Mesendoderm (in vitro differentiated cells): ENCODE results near the gene FTCDNL1.

Source experiments
- DNase-seq: peaks from one replicate; pipeline ENCODE4 v3.0.0; 2013
- H2AK5ac ChIP-seq: 2 replicates; pipeline ENCODE4 v1.6.1; 2013; ENCODE audit warnings: low read length, inconsistent platforms
- H2BK120ac ChIP-seq: 2 replicates; pipeline ENCODE4 v1.6.1; 2013; ENCODE audit warnings: low read depth, mild to moderate bottlenecking, low read length, moderate library complexity, mixed read lengths
- H2BK15ac ChIP-seq: replicated peaks from 2 replicates; pipeline ENCODE4 v1.6.1; 2013; ENCODE audit warnings: low read depth, mild to moderate bottlenecking, moderate library complexity
- H2BK5ac ChIP-seq: 2 replicates; pipeline ENCODE4 v1.6.1; 2013; ENCODE audit warnings: low read length, inconsistent platforms
- H3K18ac ChIP-seq: 2 replicates; pipeline ENCODE4 v1.6.1; 2013; ENCODE audit warnings: mild to moderate bottlenecking, low read length, mixed read lengths
- H3K23ac ChIP-seq: one replicate; pipeline ENCODE4 v1.6.1; 2013; ENCODE audit warnings: low read length
- H3K27ac ChIP-seq: 2 replicates; pipeline ENCODE4 v1.5.1; 2013; ENCODE audit warnings: low read depth, mild to moderate bottlenecking, inconsistent platforms, low read length, moderate library complexity
- H3K27me3 ChIP-seq: 2 replicates; pipeline ENCODE4 v1.6.1; 2013; ENCODE audit warnings: low read length, control low read depth, mild to moderate bottlenecking, inconsistent platforms; ENCODE audit not compliant: insufficient read depth, poor library complexity
- H3K36me3 ChIP-seq: 2 replicates; pipeline ENCODE4 v1.6.1; 2013; ENCODE audit warnings: low read length, inconsistent platforms; ENCODE audit not compliant: control insufficient read depth, insufficient read depth
- H3K4ac ChIP-seq: one replicate; pipeline ENCODE4 v1.6.1; 2013; ENCODE audit warnings: low read depth, mild to moderate bottlenecking, low read length, moderate library complexity
- H3K4me1 ChIP-seq: 2 replicates; pipeline ENCODE4 v1.6.1; 2013; ENCODE audit warnings: low read depth, low read length, inconsistent platforms; ENCODE audit not compliant: control insufficient read depth
- H3K4me2 ChIP-seq: 2 replicates; pipeline ENCODE4 v1.6.1; 2013; ENCODE audit warnings: low read length
- H3K4me3 ChIP-seq: 2 replicates; pipeline ENCODE4 v1.5.1; 2013; ENCODE audit warnings: mild to moderate bottlenecking, low read length
- H3K56ac ChIP-seq: one replicate; pipeline ENCODE4 v1.6.1; 2013; ENCODE audit warnings: low read length
- H3K79me1 ChIP-seq: 2 replicates; pipeline ENCODE4 v1.6.1; 2013; ENCODE audit warnings: low read length, inconsistent platforms
- H3K79me2 ChIP-seq: 2 replicates; pipeline ENCODE4 v1.6.1; 2013; ENCODE audit warnings: mild to moderate bottlenecking, low read length; ENCODE audit not compliant: control insufficient read depth, insufficient read depth
- H3K9ac ChIP-seq: 2 replicates; pipeline ENCODE4 v1.6.1; 2013; ENCODE audit warnings: low read length, inconsistent platforms
- H4K5ac ChIP-seq: one replicate; pipeline ENCODE4 v1.6.1; 2013; ENCODE audit warnings: low read length
- H4K8ac ChIP-seq: one replicate; pipeline ENCODE4 v1.6.1; 2013; ENCODE audit warnings: low read depth, mild to moderate bottlenecking, control low read depth, low read length, moderate library complexity
- WGBS: extraction: QIAGEN DNeasy Blood & Tissue Kit; methylation state at CpG from one replicate; pipeline ENCODE4 v1.1.7; 2013; ENCODE audit warnings: low lambda C conversion rate, missing lambda C conversion rate; ENCODE audit not compliant: insufficient coverage; ENCODE audit errors: extremely low coverage; 5-methylcytosine and 5-hydroxymethylcytosine counted together

The FTCDNL1 gene

DNA sequence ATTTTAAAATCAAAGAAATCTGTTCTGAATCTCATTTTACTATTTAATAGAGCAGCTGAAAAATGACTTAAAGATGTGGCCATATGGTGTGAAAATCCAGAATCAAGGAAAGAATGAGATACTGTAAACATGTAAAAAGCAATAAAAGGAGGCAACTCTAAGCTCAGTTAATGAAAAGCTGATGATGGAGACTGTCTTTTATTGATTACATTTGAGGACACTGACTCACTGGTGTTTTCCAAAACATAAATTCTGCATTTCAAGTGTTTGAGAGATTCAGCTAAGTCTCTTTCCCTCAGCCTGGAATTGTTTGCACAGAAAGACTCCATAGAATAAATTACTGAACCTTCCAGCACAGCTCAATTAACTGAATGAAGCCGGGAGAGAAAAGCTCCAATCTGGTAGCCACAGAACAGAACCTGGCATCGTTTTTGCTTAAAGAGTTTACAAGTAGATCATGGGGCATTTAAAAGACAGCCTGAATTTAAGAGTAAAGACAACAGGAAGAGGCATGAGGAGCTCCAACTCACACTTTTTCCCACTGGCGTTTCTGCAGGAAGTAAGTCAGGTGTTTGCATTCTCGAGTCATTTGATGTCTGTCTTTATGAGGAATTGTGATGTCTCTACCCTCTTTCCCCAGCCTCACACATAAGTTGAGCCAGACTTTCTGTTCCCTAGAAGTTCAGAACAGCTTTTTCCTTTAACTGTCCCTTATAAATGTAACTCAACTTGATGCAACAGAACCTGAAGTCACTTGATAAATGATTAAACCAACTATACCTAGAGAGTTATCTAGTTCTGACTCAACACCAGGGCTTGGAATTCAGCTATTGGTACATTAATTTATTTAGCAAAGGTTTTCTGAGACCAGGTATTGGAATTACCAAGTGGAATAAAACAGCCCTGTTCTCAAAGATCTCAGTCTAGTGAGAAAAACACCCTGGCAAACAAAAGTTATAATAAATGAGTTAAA is 53.3 kb downstream of the FTCDNL1 start:
- no peak overlapping the region for H3K18ac ChIP-seq
- no peaks in the 10 kb centered on the region for H3K36me3 ChIP-seq
- H3K4me2 ChIP-seq = no peak overlapping the region
- H3K23ac ChIP-seq = no peak overlapping the region
- H3K4me3 ChIP-seq = no peak overlapping the region
- no peak overlapping the region for H2BK5ac ChIP-seq
- H3K27me3 ChIP-seq = no peaks in the 10 kb centered on the region
- H3K79me2 ChIP-seq = no peaks in the 10 kb centered on the region
- no peaks in the 10 kb centered on the region for H3K79me1 ChIP-seq
- H2AK5ac ChIP-seq = no peak overlapping the region
- no peaks in the 10 kb centered on the region for H3K4me1 ChIP-seq
- no peak overlapping the region for H3K9ac ChIP-seq
- WGBS = no CpG with 5 or more reads among the region's 4 CpGs
- H3K56ac ChIP-seq = no peak overlapping the region
- no peak overlapping the region for H2BK15ac ChIP-seq
- no peak overlapping the region for H4K5ac ChIP-seq
- no peak overlapping the region for H4K8ac ChIP-seq
- H3K4ac ChIP-seq = no peak overlapping the region
- no peak overlapping the region for H2BK120ac ChIP-seq
- no peak overlapping the region for H3K27ac ChIP-seq
- DNase-seq = no peak

DNA sequence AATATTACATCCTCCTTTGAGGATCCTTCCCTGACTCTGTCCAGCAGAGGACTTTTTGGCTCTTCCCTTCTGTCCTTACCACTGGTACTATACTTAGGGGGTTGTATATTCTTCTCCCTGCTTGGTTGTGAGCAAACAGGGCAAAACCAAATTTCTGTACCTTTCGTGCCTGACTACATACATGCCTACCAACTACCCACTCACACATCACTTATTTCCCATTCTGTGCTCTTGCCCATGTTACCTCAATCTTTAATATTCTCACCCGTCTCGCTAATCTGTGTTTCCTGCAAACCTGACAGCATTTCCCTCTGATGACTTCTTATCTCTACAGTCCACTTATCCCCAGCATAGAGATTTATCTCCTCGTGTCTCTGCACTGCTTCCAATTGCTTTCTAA is 58.6 kb downstream of the FTCDNL1 start:
- Histone ChIP-seq H3K18ac (no peak overlapping the region), H4K8ac (no peak overlapping the region), H3K36me3 (no peaks in the 10 kb centered on the region), H2BK120ac (no peak overlapping the region), H3K27ac (no peak overlapping the region), H2AK5ac (no peak overlapping the region), H3K9ac (no peak overlapping the region), H4K5ac (no peak overlapping the region), H3K56ac (no peak overlapping the region), H3K4me1 (no peaks in the 10 kb centered on the region), H3K79me1 (no peaks in the 10 kb centered on the region), H3K4me2 (no peak overlapping the region), H3K4ac (no peak overlapping the region), H2BK15ac (no peak overlapping the region), H3K79me2 (no peaks in the 10 kb centered on the region), H3K23ac (no peak overlapping the region), H3K27me3 (no peaks in the 10 kb centered on the region), H2BK5ac (no peak overlapping the region), H3K4me3 (no peak overlapping the region)
- DNase-seq = no peak
- no CpG with 5 or more reads among the region's 4 CpGs for WGBS

DNA sequence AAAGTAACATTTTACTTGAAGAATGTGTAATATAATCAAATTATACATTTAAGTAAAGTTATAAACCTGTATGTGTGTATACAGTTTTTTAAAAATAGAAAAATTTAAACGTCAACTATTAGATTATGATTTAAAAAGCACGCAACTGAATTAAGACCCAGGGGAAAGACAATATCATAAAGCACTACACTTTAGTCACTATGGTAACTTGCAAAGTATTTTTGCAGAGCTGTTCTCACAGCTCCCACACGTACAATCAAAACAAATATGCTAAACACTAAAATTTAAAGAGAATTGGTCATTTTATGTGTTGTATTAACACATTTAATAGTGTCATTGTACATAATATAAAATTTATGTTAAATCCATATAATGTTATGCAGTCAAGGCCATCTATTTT is 59.7 kb downstream of the FTCDNL1 start:
- Histone ChIP-seq H3K4me2 (no peak overlapping the region), H2BK5ac (no peak overlapping the region), H3K4ac (no peak overlapping the region), H3K36me3 (no peaks in the 10 kb centered on the region), H3K23ac (no peak overlapping the region), H2AK5ac (no peak overlapping the region), H3K79me2 (no peaks in the 10 kb centered on the region), H3K79me1 (no peaks in the 10 kb centered on the region), H3K18ac (no peak overlapping the region), H3K4me1 (no peaks in the 10 kb centered on the region), H2BK15ac (no peak overlapping the region), H3K4me3 (no peak overlapping the region), H3K27me3 (no peaks in the 10 kb centered on the region), H4K5ac (no peak overlapping the region), H3K9ac (no peak overlapping the region), H4K8ac (no peak overlapping the region), H3K56ac (no peak overlapping the region), H3K27ac (no peak overlapping the region), H2BK120ac (no peak overlapping the region)
- WGBS = no CpG with 5 or more reads among the region's 3 CpGs
- no peak for DNase-seq

DNA sequence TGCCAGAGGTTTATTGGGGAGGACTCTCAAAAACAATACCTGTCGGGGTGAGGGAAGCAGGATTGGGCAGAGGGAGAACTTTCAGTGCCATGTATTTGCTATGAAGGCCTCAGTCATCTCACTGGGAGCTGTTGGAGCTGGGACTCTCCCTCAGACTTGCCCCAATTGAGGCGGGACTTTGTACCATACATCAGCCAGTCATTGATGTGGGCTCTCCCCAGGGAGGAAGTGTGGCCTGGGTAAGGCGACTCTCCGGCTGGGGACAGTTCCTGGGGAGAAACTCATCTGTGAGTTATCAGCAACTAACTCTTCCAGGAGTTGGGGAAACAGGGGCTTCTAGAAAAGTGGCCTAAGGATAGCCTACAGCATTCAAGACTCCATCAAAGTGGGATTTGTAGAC is 66.5 kb downstream of the FTCDNL1 start:
- H3K18ac ChIP-seq = no peak overlapping the region

DNA sequence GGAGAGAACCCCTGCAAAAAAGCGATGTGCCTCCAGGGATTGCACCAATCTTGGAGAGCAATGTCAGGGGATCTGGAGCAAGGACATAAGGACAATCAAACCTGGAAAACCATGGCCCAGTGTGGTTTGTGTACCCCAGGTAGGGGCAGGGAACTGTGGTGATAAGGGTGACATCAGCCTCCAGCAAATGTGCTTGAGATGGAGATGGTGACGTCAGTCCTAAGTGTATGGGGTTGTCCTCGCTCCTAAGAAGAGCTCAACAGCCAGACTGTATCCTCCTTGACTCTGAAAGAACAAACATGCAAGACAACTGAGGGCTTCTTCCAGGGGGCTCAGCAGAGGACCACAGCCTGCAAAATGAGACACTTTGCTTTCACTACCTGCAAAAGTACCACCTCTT is 71.4 kb downstream of the FTCDNL1 start:
- no CpG with 5 or more reads among the region's 3 CpGs for WGBS
- no peak overlapping the region for H3K4me3 ChIP-seq
- no peak overlapping the region for H3K56ac ChIP-seq

More for the DNA sequence above, 66.5 kb downstream of the FTCDNL1 start:
- no peak overlapping the region for H4K8ac ChIP-seq
- no peak overlapping the region for H3K4me3 ChIP-seq
- H2BK120ac ChIP-seq = no peak overlapping the region
- H3K4me2 ChIP-seq = no peak overlapping the region
- H3K23ac ChIP-seq = no peak overlapping the region
- H2BK15ac ChIP-seq = no peak overlapping the region
- H3K4me1 ChIP-seq = no peaks in the 10 kb centered on the region
- no peaks in the 10 kb centered on the region for H3K27me3 ChIP-seq
- no peak overlapping the region for H2AK5ac ChIP-seq
- H3K4ac ChIP-seq = no peak overlapping the region
- no peaks in the 10 kb centered on the region for H3K79me1 ChIP-seq
- no peak for DNase-seq
- H3K27ac ChIP-seq = no peak overlapping the region
- H3K9ac ChIP-seq = no peak overlapping the region
- no peak overlapping the region for H4K5ac ChIP-seq
- H3K56ac ChIP-seq = no peak overlapping the region
- H3K79me2 ChIP-seq = no peaks in the 10 kb centered on the region
- H2BK5ac ChIP-seq = no peak overlapping the region
- H3K36me3 ChIP-seq = no peaks in the 10 kb centered on the region
- no CpG with 5 or more reads among the region's 4 CpGs for WGBS

More for the DNA sequence above, 71.4 kb downstream of the FTCDNL1 start:
- H3K9ac ChIP-seq = no peak overlapping the region
- H3K79me1 ChIP-seq = no peaks in the 10 kb centered on the region
- H3K4me2 ChIP-seq = no peak overlapping the region
- H2AK5ac ChIP-seq = no peak overlapping the region
- no peak overlapping the region for H4K5ac ChIP-seq
- no peaks in the 10 kb centered on the region for H3K36me3 ChIP-seq
- H3K79me2 ChIP-seq = no peaks in the 10 kb centered on the region
- no peak for DNase-seq
- no peak overlapping the region for H3K18ac ChIP-seq
- H3K23ac ChIP-seq = no peak overlapping the region
- H4K8ac ChIP-seq = no peak overlapping the region
- H3K27me3 ChIP-seq = no peaks in the 10 kb centered on the region
- no peaks in the 10 kb centered on the region for H3K4me1 ChIP-seq
- no peak overlapping the region for H2BK120ac ChIP-seq
- no peak overlapping the region for H2BK5ac ChIP-seq
- H3K4ac ChIP-seq = no peak overlapping the region
- no peak overlapping the region for H2BK15ac ChIP-seq
- no peak overlapping the region for H3K27ac ChIP-seq
